ENCODE data around the gene F13B.

- TF ChIP-seq CTCF (IDR thresholded peaks at IDR 0.05) (no peak), POLR2A (IDR thresholded peaks at IDR 0.05) (no peak)
Observed at GRCh38 chr1:196993916-196994315, 73.1 kb downstream of the F13B start.
